ENCODE data around the gene KLF7. TPM values are rescaled to one million over a fixed set of nuclear protein-coding genes. Genes with fewer than 3 reads are reported as not detected.

The KLF7 gene
- total and polyA plus RNA-seq, 2 donors (not counting 3 experiments of a cell fraction or from before 2014, with no cell fraction given) = 32.8 to 42.9 TPM

DNA sequence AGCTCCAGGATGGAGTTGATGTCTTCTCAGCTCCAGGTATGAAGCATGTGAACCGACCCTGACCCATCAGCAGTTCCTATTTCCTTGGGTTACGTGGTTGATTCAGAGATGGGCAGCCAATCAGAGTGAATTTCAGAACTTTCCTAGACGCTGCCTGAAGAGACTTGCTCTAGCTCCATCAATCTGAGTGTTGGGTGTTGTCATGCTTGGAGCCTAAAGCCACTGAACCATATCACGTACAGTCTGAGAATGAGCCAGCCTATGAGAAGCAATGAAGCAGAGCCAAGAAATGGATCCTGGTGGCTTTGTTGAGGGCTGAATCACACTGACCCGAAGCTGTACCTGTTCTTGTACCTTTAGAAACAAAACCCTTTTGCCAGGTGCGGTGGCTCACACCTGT lies 19.6 kb upstream of the KLF7 start:
- dilution Hi-C loops (cut with MboI; ENCODE audit: extremely low pct_ligation_motif_present, low sequenced_read_pairs) = no loop called here
- H3K36me3 ChIP-seq (ENCODE audit: control insufficient read depth in 2 of 2, extremely low read depth in 1 of 2, insufficient read depth in 2 of 2, low read length in 2 of 2) = no peaks in the 10 kb centered on the region
- H4K20me1 ChIP-seq (replicated peaks; ENCODE audit: control insufficient read depth, extremely low read depth, insufficient read depth, low read length) = no peaks in the 10 kb centered on the region
- H2AFZ ChIP-seq (ENCODE audit: low read depth, low read length) = no peak overlapping the region
- CTCF ChIA-PET = no interaction called here
- H3K4me2 ChIP-seq (ENCODE audit: insufficient read depth, low read length) = no peak overlapping the region
- H3K9ac ChIP-seq (replicated peaks; ENCODE audit: extremely low read depth, insufficient read depth, low read length) = no peak overlapping the region
- POLR2A ChIA-PET = no interaction called here
- no peak overlapping the region for H3K4me3 ChIP-seq (replicated peaks in 1 of 3; ENCODE audit: insufficient read depth in 1 of 3, low read depth in 1 of 3, low read length in 3 of 3)
- intact Hi-C loops (cut with micrococcal nuclease) = no loop called here
- DNase-seq (ENCODE audit: low read depth, low spot score) = no peak
- FAIRE-seq = no peak
- peaks cover 4% of the 10 kb centered on the region for H3K4me1 ChIP-seq (ENCODE audit: control insufficient read depth, extremely low read depth, insufficient read depth, low read length)
- BruUV-seq (replicated peaks) = no TSS peak
- TF ChIP-seq, protein P1, sequence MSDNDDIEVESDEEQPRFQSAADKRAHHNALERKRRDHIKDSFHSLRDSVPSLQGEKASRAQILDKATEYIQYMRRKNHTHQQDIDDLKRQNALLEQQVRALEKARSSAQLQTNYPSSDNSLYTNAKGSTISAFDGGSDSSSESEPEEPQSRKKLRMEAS (IDR thresholded peaks at IDR 0.05; ENCODE audit: insufficient read depth, insufficient read length) = no peak
- TF ChIP-seq FOS (IDR thresholded peaks at IDR 0.05; ENCODE audit: borderline replicate concordance, insufficient read depth, low read length) (no peak), GATA2 (IDR thresholded peaks at IDR 0.05; ENCODE audit: insufficient read depth, insufficient read length, low read depth, low read length) (no peak), JUN (IDR thresholded peaks at IDR 0.05; ENCODE audit: borderline replicate concordance, insufficient read depth, insufficient read length, low read depth) (no peak), MYC (IDR thresholded peaks at IDR 0.05; ENCODE audit: low read depth, low read length) (no peak), EZH2 (IDR thresholded peaks at IDR 0.05; ENCODE audit: borderline replicate concordance, low read depth, low read length, severe bottlenecking) (no peak), POLR2AphosphoS5 (IDR thresholded peaks at IDR 0.05; ENCODE audit: insufficient read depth, low read depth, low read length) (no peak), POLR2A (IDR thresholded peaks at IDR 0.05; ENCODE audit: low read depth, low read length) (no peak)
- TF ChIP-seq, protein P2, sequence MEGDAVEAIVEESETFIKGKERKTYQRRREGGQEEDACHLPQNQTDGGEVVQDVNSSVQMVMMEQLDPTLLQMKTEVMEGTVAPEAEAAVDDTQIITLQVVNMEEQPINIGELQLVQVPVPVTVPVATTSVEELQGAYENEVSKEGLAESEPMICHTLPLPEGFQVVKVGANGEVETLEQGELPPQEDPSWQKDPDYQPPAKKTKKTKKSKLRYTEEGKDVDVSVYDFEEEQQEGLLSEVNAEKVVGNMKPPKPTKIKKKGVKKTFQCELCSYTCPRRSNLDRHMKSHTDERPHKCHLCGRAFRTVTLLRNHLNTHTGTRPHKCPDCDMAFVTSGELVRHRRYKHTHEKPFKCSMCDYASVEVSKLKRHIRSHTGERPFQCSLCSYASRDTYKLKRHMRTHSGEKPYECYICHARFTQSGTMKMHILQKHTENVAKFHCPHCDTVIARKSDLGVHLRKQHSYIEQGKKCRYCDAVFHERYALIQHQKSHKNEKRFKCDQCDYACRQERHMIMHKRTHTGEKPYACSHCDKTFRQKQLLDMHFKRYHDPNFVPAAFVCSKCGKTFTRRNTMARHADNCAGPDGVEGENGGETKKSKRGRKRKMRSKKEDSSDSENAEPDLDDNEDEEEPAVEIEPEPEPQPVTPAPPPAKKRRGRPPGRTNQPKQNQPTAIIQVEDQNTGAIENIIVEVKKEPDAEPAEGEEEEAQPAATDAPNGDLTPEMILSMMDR (IDR thresholded peaks at IDR 0.05; ENCODE audit: extremely low read depth in 1 of 2, insufficient read depth in 1 of 2, low read depth in 1 of 2, low read length in 2 of 2) = no peak
- no peak overlapping the region for H3K27ac ChIP-seq (ENCODE audit: insufficient read depth, low read depth, low read length)
- no peaks in the 10 kb centered on the region for H3K9me1 ChIP-seq (replicated peaks; ENCODE audit: control insufficient read depth, extremely low read depth, insufficient read depth, low read length)
- H3K27me3 ChIP-seq (ENCODE audit: control insufficient read depth in 2 of 2, insufficient read depth in 2 of 2, low read length in 2 of 2) = no peaks in the 10 kb centered on the region
- no peaks in the 10 kb centered on the region for H3K9me3 ChIP-seq (replicated peaks; ENCODE audit: control insufficient read depth, insufficient read depth, low read length)
- no peaks in the 10 kb centered on the region for H3K79me2 ChIP-seq (ENCODE audit: control insufficient read depth, insufficient read depth, low read length)
